ENCODE measurements around the gene TNNI2. TPM values are rescaled to one million over a fixed set of nuclear protein-coding genes. Genes with fewer than 3 reads are reported as not detected.

Gene TNNI2
- total RNA-seq, 1 experiment from 2014 or later, result not detected

- DNase-seq (ENCODE audit: low read depth), result no peak
These were observed 5.7 kb downstream of the TNNI2 start for GRCh38 chr11:1844221-1845094.

DNA sequence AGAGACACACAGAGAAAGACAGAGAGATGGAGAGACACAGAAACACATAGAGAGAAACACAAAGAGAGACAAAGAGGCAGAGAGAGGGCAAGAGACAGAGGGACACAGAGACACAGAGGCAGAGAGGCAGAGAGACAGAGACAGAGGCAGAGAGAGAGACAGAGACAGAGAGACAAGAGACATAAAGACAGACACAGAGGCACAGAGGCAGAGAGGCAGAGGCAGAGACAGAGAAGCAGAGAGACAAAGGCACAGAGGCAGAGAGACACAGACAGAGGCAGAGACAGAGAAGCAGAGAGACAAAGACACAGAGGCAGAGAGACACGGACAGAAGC, 6.3 kb downstream of the TNNI2 start:
- no peak for DNase-seq (ENCODE audit: low read depth)

- DNase-seq (ENCODE audit: low read depth), result no peak
These were observed 7.0 kb downstream of the TNNI2 start for GRCh38 chr11:1845561-1846452.

DNA sequence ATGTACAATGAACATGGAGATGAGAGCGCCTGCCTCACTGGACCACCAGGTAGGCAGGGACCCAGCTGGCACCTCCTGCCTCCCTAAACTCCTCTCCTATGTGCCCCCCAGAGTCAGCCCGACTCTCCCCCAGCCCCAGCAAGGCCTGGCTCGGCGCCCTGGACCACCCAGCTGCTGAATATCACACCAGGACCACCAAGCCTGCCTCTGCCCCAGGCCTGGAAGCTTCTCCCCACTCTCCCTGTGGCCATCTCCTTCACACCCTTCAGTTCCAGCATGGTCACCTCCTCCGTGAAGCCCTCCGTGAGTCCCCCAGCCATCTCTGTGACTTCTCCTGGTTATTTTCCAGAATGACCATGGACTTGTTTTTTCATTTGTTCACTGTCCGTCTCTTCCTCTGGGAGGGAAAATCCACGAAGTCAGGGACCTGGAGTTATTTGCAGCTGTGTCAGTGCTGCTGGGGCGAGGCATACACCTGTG, 7.7 kb downstream of the TNNI2 start:
- no peak for DNase-seq (ENCODE audit: low read depth)

DNA sequence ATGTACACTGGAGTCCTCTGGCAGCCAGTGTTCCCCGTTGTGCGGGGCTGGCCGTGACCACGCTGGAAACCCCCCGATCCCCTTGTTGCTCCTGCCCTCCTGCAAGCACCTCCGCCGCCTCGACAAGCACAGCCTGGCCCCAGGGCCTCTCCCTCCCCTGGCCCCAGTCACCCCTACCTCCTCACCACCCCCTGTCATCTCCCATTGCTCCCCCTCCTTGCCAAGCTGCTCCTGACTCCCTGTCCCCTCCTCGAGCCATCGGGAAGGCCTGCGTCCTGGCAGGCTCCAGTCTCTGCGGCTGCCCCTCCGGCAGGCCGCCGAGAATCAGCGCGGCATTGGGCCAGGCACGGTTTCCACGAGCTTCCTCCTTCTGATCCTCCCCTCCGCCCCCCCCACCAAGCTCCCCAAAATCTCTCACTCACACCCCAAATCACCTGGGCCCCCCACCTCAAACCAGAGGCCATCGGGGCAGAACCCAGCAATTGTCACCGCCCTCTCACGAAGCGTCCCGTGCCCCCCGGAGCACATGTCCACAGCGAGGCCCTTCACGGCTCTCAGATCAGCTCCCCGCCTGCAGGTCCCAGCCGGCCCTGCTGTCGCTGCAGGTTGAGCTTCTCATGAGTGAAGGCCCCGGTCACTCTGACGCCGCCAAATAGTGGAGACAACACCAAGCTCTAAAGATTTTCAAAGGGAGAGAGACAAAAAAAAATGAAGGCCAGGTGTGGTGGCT, 8.4 kb downstream of the TNNI2 start:
- no peak for DNase-seq (ENCODE audit: low read depth)

DNA sequence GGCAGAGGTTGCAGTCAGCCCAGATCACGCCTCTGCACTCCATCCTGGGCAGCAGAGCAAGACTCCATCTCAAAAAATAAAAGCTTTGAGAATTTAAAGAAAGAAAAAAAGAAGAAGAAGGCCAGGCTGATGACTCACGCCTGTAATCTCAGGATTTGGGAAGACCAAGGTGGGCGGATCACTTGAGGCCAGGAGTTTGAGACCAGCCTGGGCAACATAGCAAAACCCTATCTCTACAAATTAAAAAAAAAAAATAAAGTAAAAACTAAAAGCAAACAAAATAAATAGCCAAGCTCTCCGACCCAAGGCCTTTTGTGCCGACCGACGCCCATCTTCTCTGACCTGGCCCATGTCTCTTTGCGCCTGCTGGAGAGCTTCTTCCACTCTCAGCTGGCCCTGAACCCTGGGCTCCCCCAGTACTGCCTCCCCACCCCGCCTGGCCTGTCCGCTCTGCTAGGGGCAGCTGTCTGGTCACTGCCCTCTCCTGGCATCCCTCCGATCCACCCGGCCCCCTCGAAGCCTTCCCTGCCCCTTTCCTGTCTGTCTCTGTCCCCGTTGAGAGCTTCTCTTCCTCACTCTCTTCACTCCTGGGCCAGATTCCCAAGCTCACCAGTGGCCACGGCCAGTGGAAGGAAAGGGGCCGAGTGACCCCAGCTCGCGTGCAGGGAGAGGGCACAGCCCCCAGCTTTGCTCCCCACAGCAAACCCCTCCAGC, 9.3 kb downstream of the TNNI2 start:
- no peak for DNase-seq (ENCODE audit: low read depth)

DNA sequence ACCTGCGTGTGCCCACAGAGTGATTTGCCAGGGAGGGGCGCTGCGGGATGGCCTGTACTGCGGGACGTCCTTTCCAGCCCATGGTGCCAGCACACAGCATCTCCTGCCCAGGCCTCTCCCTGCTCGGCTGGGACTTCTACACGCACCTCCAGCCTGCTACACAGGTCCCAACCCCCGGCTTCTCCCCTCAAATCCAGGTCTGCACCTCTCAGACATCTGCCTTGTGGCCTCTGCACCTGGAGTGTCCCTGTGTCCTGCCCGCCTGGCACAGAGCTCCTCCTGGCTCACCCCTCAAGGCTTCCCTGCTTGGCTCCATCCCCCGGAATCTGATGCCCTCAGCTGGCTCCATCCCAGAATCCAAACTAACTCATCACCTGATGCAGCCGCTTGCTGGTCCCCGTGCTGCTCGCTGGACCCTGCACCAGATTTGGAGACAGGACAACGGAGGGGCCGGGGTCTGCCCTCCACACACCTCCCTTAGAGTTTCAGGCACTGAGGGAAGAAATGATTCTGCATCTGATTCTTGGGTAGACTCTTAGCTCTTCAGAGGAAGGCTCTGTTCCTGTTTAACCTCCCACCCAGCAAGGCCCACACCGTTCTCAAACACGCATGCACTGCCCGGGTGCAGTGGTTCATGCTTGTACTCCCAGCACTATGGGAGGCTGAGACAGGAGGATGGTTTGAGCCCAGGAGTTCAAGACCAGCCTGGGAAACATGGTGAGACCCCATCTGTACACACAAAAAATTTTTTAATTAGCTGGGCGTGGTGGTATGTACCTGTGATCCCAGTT, 10.1 kb downstream of the TNNI2 start:
- no peak for DNase-seq (ENCODE audit: low read depth)

- no peak for DNase-seq (ENCODE audit: low read depth)
These were observed 12.8 kb downstream of the TNNI2 start for GRCh38 chr11:1851468-1852180.

DNA sequence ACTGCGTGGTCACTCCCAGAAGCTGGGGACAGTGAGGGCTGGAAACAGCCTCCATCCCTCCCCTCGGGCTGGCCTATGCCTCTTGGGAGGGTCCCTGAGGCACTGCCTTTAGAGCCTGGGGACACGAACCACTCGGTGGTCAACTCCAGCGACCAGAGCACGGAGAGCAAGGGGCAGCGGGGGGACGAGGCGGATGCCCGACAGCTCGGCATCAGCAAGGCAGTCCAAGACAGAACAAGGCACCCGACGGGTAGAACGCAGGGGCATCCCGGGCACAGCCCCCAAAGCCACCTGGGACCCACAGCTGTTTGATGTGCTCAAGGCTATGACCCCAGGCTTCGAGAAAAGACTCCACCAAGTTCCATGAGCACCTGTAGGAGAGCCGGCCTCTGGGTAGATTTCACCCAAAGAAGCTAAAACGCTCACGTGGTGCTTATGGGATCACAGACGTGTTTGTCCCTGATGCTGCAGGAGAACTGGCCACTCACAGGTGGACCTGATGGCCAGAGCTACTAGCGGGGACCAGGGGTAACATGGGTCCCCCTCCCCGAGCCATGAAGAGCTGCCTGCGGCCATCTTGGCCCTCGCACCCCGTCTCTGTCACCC, 13.6 kb downstream of the TNNI2 start:
- DNase-seq (ENCODE audit: low read depth), result no peak

DNA sequence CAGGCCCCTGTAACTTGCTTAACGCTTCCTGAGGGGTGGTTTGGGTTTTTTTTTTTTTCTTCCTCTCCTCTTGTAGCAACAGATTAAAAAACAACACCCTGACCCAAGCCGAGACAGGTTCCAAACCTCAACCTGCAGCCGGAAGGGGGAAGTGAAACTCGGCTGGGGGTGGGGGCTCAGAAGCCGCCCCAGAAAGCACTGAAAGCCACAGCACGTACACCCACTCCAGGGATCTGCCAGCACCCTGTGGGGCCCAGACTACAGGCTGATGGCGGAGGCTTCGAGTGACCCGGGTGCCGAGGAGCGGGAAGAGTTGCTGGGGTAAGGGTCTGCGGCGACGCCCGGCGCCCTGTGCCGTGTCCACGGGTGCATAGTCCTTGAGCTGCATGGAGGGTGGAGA, 14.1 kb downstream of the TNNI2 start, which contains the start of gene LSP1:
LSP1 (plus strand) TSS at position 208 of the 400 bp plus-strand sequence; CDS start at position 269, 61 bp downstream.
- no peak for DNase-seq (ENCODE audit: low read depth)

DNA sequence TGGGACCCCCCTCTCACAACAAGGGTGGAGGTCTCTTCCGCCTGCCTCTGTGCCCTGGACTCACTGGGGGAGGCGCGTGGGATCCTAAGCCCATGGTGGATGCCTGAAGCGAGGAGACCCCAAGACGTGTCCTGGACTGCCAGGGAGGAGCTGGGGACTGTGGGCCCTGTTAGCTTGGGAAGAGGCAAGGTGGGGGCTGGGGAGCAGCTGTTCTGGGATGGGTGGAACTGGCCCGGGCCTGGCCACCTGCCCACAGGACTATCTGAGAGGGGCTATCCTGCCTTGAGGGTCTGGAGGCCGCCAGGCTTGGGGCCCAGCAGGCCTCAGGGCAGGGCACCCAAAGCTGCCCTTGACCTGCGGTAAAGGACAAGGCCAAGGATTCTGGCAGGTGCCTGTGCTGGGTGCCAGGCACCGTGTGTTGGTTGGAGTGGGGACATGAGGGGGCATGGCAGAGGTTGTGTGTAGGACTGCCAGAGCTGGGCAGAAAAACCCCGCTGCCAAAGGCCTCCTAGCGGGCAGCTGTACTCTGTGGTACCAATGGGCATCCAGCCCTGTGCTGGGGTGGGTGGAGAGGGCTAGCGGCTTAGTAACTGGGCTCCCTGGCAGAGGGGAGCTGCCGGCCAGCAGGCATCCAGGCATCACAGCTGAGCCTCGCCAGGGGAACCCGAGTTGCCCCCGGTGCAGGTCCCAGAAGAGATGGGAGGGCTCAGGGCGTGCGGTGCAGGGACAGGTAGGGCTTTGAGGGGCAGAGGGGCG, 14.8 kb downstream of the TNNI2 start:
- DNase-seq (ENCODE audit: low read depth), result no peak

DNA sequence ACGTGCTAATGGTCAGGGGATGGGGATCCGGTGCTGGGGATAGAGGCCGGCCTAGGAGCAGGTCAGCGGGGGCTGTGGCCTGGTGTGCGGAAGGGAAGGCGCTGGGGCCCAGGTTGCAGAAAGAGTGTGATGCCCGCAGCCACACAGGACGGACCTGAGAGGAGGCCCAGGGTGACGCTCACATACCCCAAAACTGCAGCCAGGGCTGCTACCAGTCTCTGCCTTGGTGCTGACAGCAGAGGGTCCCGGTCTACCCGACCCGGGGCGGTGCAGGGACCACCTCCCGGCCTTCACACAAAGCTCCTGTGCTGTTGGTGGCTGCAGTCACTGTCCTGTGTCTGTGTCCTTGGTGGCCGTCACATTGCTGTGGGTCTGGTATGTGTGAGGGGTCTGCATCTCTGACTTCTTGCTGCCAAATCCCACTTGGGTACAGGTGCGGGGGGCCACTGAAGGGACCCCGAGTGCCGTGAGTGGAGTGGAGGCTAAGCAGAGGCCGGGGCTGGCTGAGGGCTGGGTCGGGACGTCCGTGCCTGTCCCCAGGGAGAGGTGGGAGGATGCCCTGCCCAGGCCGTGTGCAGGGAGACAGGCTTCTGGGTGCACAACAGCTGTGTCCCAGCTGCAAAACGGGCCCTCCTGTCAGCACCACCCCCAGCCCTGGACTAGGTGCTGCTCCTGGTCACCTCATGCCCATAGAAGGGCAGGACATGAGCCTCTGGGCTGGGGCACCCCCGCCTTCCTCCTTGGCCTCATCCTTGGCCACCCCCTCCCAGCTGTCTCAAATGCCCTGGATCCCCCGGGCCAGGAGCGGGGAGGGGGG, 15.6 kb downstream of the TNNI2 start:
- no peak for DNase-seq (ENCODE audit: low read depth)

- no peak for DNase-seq (ENCODE audit: low read depth)
These were observed 16.4 kb downstream of the TNNI2 start for GRCh38 chr11:1854949-1855885.

DNA sequence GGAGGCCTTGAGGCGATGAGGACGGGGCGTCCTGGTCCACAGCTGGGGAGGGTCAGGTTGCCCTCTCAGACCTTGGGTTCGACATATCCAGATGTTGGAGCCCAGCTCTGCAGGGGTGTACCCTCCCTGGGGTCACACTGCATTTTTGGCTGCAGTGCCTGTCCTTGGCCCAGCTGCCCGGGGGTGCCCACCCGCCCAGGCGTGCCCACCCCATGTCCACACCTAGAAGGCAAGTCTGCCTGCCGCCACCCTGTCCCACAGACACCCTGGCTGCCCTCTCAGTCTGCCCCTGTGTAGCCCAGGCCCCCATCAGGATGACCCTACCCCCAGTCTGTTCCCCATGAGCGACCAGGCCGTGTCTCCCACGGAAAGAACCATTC, 17.1 kb downstream of the TNNI2 start:
- no peak for DNase-seq (ENCODE audit: low read depth)

GRCh38 chr11:1856306-1857005, 17.7 kb downstream of the TNNI2 start:
- DNase-seq (ENCODE audit: low read depth), result no peak

- DNase-seq (ENCODE audit: low read depth), result no peak
These were observed 18.3 kb downstream of the TNNI2 start for GRCh38 chr11:1857064-1857463.

Measured in HT1080 (cell line).